GM18517 (cell line): Measurements from ENCODE around the gene PCP2.

Experiments
- ATAC-seq: cut with Tn5 transposase; IDR thresholded peaks from one replicate; pipeline ENCODE4 v1.9.1; 2021; ENCODE audit warnings: mild to moderate bottlenecking, moderate library complexity; ENCODE audit not compliant: unreplicated experiment

The PCP2 gene

DNA sequence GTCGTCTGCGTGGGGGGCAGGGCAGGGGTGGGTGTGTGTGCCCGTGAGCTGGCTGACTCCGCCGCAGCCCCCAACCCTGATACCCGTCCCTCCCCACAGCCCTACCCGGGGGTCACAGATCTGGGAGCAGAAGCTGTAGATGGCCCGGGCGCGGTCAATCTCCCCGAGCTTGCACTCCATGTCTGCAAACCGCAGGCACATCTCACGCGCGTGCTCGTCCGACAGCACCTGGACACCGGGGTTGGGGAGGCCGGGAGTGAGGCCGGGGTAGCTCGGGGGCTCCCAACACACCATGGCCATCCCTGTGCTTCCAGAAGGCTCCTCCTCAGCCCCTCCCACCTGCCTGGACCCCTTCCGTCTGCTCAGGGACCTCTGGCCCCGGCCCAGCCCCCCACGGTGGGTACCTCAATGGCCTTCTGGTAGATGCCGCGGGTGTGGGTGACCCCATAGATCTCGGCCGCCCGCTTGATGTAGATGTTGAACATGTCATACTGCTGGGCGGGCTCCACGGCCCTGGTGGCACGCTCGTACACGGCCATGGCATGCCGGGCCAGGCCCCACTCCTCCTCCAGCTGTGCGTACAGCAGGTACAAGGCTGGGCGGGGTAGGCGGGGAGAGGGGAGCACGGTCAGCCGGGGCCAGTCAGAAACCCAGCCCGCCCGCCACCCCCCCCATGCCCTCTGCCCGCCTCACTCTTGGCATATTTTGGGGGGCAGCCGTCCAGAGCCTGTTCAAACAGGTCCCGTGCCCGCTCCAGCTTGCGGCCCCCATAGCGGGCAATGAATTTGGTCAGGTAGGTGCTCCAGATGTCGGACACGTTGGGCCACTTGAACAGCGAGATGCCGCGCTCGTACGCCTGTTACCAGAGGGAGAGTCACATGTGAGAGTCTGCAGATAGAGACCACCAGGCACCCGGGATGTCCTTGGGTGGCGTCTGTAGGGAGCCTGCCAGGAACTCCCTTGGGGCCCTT, 12.8 kb downstream of the PCP2 start:
- no peak for ATAC-seq

DNA sequence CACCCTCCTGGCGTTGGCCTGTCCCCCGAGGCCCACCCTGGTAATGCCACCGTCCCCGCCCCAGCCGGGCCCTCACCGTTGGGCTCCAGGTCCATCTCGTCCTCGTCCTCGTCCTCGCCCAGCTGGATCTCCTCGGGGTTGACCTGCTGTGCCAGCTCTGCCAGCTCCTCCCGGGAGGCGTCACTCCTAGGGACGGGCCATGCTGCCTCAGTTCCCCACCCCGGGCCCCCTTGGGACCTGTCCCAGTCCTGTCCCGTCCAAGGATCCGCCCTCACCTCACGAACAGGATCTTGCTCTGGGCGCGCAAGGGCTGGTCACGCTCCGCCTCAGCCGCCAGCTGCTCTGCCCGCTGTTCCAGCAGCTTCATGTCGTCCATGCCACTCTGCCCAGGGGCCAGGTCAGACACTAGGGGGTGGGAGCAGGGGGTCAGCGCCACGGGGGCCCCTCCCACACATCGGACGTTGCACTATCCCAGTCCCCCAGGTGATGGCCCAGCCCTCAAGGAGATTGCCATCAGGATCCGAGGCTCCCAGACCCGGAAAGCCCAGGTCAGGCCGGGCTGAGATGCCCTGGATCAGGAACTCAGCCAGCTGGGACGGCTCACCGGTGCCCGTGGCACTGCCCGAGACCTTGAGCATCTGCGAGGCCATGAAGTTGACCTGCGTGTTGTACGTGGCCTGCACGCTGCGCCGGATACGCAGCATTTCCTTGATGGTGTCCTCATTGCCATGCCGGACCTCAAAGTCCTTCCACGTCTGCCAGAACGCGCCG, 13.7 kb downstream of the PCP2 start:
- ATAC-seq: no peak

DNA sequence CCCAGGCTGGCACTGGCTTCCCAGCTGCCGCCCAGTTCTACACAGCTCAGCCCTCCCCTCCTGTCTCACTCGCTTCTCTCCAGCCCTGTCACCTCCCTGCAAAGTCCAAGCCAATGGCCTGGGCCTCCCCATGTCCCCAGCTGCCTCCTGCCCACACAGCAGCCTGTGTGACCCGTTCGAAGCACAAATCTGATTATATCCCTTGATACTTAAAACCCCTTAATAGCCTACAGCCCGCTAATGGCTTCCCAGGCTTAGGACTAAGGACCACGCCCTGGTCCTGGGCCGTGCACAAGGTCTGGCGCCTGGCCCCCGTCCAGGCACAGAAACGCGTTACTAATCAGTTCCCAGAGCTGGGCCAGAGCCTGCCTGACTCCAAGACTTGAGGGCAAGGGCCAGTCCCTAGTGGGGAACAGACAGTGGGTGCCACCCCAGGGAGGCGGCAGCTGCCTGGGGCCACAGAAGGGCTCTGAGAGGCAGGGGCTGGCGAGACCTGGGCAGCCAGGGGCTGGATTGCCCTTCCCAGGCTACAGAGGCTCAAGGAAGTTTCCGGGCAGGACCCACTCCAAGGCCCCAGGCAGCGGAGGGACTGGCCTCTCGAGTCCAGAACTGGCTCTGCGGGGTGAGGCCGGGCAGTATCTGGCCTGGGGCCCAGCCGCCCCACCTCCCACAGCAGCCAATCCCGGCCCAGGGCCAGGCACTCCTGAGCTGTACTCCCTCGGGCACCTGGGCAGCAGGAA, 14.6 kb downstream of the PCP2 start:
- ATAC-seq: no peak

DNA sequence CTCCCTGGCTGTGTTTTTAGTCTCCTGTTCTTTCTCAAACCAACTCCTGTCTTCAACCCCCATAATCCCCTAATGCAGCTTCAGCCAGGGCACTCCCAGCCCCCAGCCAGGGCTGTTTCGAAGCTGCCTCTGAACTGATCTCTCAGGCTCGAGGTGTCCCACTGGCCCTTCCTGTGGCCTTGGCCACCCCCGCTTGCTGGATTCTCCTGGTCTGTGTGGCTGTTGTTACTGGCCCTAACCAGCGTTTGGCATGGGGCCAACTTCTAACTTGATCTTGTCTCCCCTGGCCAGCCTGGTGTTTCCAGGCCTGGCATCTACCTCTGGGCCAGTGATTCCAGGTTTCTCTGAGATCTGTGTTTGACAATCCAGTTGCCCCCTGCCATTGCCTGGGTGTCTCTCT, 15.2 kb downstream of the PCP2 start:
- no peak for ATAC-seq

DNA sequence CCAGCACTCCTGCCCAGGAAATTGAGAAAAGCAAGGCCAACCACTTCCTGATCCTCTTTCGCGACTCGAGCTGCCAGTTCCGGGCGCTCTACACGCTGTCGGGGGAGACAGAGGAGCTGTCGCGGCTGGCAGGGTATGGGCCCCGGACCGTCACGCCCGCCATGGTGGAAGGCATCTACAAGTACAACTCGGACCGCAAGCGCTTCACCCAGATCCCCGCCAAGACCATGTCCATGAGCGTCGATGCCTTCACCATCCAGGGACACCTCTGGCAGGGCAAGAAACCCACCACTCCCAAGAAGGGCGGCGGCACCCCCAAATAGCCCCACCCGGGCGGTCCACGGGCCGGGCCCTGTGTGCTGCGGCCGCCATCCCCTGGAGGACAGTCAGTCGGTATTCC, 15.8 kb downstream of the PCP2 start:
- no peak for ATAC-seq

DNA sequence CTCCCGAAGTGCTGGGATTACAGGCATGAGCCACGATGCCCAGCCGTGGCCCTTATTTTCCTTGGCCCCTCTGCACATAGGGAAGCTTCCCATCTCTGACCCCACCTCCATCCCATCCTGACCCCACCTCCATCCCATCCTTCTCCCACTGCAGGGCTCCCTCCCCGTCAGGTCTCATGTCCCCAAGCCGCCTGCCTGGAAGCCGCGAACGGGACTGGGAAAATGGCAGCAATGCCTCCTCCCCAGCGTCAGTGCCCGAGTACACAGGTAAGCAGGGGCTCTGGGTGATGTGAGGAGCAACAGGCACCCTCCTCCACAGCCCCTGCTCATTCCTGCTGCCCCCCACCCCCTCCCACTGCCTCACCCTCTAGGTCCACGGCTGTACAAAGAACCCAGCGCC, 16.3 kb downstream of the PCP2 start:
- ATAC-seq: no peak

DNA sequence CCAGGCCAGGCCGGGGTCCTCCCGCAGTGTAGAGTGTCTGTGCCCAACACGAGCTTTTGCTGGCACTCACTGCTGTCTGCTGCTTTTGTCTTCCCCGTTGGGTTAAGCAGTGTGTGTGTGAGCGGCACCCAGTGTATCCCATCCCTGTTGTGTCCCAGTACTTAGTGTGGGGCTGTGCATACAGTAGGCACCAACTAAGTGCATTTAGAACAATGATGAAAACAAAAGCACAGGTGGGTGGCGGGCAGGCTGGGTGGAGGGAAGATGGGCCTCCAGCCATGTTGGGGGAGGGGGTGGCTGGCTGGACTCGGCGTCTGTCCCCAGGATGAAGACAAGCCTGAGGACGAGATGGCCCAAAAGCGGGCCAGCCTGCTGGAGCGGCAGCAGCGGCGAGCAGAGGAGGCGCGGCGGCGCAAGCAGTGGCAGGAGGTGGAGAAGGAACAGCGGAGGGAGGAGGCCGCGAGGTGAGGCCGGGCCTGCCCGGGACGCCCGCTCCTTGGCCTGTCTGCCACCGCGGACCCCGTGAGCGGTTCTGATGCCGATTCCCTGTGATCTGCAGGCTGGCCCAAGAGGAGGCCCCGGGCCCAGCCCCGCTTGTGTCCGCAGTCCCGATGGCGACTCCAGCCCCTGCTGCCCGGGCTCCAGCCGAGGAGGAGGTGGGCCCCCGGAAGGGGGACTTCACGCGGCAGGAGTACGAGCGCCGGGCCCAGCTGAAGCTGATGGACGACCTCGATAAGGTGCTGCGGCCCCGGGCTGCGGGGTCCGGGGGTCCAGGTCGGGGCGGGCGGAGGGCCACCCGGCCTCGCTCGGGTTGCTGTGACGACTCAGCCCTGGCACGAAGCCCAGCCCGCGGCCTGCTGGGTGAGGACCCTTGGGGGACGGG, 18.4 kb downstream of the PCP2 start:
- no peak for ATAC-seq

DNA sequence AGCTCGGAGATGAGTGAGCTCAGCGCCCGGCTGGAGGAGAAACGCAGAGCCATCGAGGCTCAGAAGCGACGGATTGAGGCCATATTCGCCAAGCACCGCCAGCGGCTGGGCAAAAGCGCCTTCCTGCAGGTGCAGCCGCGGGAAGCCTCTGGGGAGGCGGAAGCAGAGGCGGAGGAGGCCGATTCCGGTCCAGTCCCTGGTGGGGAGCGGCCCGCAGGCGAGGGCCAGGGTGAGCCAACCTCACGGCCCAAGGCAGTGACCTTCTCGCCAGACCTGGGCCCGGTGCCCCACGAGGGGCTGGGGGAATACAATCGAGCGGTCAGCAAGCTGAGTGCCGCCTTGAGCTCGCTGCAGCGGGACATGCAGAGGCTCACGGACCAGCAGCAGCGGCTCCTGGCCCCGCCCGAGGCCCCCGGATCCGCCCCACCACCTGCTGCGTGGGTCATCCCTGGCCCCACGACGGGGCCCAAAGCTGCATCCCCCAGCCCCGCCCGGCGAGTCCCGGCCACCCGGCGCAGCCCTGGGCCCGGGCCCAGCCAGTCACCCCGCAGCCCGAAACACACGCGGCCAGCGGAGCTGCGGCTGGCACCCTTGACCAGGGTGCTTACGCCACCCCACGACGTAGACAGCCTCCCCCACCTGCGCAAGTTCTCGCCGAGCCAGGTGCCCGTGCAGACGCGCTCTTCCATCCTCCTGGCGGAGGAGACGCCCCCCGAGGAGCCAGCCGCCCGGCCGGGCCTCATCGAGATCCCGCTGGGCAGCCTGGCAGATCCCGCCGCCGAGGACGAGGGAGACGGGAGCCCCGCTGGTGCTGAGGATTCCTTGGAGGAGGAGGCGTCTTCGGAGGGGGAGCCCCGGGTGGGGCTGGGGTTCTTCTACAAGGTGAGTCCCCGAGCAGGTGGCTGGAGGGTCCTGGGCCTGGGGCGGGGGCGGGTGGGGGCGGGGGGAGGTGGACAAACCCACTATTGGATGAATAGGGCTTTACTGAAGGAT, 20.9 kb downstream of the PCP2 start:
- no peak for ATAC-seq

DNA sequence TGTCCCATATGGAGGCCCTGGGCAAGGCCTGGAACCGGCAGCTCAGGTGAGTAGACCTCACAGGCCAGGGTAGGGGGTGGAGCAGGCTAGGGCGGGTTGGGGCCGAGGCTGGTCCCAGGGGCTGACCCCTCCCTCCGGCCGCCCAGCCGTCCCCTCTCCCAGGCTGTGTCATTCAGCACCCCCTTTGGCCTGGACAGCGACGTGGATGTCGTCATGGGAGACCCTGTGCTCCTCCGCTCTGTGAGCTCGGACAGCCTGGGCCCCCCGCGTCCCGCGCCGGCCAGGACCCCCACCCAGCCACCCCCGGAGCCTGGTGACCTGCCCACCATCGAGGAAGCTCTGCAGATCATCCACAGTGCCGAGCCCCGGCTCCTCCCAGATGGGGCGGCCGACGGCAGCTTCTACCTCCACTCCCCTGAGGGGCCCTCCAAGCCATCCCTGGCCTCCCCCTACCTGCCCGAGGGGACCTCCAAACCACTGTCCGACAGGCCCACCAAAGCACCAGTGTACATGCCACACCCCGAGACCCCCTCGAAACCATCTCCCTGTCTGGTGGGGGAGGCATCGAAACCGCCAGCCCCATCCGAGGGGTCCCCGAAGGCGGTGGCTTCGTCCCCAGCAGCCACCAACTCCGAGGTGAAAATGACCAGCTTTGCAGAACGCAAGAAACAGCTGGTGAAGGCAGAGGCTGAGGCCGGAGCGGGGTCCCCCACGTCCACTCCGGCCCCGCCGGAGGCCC, 21.8 kb downstream of the PCP2 start:
- ATAC-seq: no peak

DNA sequence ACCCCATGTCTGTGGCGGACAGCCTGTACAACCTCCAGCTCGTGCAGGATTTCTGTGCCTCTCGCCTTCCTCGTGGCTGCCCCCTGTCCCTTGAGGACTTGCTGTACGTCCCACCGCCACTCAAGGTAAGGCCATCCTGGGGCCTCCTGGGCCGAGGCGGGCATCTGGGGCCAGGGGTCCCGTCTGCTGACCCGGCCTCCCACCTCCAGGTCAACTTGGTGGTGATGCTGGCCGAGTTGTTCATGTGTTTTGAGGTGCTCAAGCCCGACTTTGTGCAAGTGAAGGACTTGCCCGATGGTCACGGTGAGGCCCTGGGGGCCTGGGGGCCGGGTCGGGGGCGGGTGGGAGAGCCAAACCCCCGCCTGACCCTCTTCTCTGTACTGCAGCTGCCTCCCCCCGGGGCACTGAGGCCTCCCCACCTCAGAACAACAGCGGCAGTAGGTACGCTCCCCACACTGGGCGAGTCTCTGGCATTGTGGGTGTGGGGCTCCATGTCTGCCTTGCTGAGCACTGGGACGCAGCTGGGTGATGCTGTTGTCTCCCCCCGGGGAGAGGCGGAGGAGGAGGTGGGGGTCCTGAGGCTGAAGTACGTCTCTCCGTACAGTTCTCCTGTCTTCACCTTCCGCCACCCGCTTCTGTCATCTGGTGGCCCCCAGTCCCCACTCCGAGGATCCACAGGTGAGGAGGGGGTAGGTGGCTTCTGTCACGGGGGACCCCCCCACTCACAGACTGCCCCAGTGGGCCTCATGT, 22.9 kb downstream of the PCP2 start:
- no peak for ATAC-seq

DNA sequence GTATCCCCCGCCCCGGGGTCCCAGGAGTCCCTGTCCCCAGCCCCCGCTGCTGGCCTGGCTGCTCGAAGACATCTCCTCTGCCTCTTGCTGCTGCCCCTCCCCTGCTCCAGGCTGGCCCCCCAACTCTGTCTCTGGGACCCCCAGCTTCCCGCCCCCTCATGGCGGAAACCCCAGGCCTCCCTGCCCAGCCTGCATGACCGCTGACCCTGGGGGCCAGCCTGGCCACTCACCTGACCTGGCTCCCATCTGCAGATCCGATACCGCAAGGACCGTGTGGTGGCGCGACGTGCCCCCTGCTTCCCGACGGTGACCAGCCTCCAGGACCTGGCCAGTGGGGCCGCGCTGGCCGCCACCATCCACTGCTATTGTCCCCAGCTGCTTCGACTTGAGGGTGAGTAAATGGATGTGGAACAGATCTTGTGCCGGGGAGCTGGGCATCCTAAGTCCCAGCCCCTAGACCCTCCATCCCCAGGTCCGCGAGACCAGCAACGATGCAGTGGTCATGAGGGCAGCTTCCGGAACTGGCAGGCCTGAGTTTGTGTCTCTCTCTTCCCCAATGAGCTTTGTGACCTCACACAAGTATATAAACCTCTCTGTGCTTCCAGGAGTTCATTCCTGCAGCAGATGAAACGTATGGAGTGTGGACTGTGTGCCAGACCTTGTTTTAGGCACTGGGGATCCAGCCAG, 25.5 kb downstream of the PCP2 start:
- ATAC-seq: no peak

DNA sequence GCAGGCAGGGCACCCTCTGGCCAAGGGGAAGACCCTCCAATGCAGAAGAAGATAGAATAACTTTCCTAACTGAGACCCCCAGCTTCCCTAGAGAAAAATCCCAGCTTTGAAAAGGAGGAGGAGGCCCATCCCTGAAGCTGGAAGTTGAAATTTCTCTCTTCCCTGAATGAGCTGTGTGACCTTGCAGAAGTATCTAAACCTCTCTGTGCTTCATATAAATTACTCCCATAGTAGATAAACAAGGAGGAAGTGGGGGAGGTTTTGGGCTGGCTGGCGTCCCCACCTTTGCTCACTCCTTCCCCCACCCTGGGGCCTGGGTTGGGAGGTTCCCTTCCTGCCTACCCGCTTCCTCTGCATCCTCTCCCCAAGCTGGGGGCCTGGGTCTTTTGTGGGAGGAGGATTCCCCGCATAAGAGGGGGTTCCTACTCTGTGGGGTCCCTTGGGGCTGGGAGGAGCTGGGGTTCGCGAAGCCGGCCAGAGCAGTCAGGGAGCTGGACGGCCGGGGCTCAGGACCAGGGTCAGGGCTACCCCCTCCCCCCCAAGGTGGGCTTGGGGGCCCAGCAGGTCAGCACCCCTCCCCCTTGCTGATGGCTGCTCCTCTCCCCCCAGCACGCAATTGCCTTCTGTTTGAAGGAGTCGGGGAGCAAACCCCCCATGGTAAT, 26.2 kb downstream of the PCP2 start:
- no peak for ATAC-seq

DNA sequence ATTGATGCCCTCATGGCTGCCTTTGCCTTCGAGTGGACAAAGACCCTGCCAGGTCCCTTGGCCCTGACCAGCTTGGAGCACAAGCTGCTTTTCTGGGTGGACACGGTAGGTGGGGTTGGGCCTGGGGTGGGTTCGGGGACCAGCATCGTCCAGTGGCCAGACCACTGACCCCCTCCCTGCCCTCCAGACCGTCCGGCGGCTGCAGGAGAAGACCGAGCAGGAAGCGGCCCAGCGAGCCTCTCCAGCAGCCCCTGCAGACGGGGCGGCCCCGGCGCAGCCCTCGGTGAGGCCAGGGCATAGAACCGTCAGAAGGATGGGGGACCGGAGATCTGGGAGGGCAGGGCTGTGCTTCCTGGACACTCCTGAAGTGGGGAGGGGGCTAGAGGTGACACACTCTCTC, 27.2 kb downstream of the PCP2 start:
- no peak for ATAC-seq

DNA sequence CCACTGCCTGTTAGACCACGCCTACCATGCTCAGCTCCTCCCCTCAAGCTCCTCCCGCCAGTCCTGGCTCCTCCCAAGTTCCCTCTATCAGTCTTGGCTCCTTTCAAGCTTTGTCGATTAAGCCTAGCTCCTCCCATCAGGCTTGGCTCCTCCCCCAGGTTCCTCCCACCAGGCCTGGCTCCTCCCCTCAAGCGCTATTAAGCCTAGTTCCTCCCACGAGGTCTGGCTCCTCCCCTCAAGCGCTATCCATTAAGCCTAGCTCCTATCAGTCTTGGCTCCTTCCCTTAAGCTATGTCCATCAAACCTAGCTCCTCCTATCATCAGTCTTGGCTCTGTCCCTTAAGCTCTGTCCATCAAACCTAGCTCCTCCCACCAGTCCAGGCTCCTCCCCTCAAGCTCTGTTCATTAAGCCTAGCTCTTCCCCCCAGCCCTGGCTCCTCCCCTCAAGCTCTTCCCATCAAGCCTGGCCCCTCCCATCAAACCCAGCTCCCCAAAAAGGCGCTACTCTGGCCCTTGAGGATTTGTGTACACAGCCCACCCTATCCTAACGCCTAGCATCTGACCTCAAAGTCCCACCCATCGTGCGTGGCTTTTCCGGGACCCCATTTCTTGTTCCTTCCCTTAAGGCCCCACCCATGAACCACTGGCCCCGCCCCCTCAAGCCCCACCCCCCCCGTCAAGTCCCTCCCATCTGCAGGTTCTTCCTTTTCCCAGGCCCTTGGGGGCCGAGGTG, 27.9 kb downstream of the PCP2 start:
- no peak for ATAC-seq

DNA sequence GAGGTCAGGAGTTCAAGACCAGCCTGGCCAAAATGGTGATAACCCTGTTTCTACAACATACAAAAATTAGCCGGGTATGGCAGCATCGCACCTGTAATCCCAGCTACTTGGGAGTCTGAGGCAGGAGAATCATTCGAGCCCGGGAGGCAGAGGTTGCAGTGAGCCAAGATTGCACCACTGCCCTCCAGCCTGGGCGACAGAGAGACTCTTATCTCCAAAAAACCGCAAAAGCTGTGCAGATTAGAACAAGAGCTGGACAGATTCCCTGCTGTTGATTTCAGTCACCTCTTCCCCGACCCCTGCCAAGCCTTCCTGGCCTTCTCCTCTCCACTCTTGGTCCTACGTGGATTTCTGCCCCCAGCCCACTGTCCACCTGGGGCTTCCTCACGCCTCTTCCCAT, 29.6 kb downstream of the PCP2 start:
- no peak for ATAC-seq

DNA sequence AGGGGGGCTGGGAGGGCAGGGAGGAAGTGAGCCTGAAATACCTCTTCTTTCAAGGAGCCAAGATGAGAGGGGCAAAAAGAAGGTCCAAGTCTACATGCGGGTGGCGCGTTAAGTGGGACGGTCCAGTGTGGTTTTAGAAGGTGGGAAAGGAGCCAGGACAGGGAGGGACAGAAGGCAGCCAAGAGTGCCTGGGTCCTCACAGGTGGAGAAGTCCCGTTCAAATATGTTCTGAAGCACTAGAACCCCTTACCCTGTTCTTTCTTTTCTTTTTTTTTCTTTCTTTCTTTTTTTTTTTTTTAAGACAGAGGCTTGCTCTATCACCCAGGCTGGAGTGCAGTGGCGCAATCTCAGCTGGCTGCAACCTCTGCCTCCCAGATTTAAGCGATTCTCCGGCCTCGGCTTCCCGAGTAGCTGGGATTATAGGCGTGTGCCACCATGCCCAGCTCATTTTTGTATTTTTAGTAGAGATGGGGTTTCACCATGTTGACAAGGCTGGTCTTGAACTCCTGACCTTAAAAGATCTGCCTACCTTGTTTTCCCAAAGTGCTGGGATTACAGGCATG, 30.5 kb downstream of the PCP2 start:
- ATAC-seq: no peak
